ENCODE measurements around the gene ADD2.

The ADD2 gene

GRCh38 chr2:70720124-70720523, 47.9 kb downstream of the ADD2 start:
- no peak for DNase-seq (ENCODE audit: low read depth)

DNA sequence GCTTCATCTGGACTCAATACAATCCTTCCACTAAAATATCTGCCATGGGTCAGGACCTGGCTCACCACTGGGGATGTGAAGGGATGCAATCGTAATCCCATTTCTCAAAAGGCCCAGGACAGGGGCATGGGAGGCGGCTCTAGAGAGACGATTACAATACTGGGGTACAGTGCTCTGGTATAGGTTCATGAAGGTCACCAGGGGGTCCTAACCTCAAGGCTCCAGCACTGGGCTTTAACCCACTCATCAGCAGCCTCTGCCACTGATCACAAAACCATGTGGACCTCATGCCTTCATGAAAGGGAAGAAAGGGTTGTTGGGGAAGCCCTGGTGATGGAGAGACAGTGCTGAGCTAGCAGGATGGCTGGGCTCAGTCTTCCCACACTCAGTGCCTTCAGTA, 48.8 kb downstream of the ADD2 start:
- DNase-seq (ENCODE audit: low read depth) = no peak

DNA sequence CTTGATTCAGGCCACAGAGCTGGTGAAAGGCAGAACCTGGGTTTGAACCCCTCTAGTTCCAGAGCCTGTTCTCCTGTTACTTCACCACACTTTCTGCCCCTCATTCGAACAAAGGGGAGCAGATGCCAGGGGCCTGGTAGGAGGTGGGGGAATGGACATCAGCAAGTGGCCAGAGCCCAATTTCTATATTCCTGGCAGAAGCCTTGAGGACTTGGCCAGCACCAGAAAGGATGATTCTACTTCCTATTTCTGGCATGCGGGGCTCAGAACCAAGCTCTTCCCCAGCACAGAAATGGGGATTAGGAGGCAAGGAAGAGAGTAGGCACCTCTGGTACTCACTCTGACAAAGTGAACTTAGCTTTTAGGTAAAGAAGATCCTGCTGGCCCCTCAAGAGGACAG, 49.3 kb downstream of the ADD2 start:
- DNase-seq (ENCODE audit: low read depth) = no peak

DNA sequence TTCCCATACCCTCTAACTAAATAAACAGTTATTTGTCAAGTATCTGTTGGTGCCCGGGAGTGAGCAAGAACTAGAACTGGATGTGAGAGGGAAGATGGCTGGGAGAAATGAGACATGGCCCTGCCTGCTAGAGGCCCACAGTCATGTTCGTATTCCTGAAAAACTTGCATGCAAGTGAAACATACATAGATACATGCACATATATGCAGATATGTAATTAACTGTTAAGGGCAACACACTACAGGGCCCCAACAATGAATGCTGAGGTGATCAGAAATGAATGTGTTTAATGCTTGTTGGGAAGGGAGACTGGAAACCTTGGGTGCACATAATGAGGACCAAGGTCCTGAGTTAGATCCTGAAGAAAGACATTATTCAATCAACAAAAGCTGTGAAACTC, 49.8 kb downstream of the ADD2 start:
- no peak for DNase-seq (ENCODE audit: low read depth)

GRCh38 chr2:70717431-70718038, 50.5 kb downstream of the ADD2 start:
- DNase-seq (ENCODE audit: low read depth) = no peak

DNA sequence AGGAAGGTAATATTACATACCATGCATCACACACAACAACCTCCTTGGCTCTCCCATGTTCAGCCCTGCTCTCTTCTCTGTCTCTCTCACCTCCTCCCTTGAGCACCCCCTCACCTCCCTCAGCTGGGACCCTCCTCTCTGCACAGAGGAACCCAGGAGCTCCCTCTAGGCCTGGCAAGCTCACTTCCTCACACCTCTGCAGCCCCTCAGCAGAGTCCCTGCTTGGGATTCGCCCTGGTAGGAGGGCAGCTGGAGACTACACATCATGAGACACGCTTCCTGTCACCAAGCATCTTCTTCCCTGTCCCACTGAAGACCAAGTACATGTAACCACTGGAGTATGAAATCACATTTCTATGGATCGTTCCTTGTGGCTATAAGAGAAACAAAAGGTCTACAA, 51.0 kb downstream of the ADD2 start:
- DNase-seq (ENCODE audit: low read depth) = no peak

DNA sequence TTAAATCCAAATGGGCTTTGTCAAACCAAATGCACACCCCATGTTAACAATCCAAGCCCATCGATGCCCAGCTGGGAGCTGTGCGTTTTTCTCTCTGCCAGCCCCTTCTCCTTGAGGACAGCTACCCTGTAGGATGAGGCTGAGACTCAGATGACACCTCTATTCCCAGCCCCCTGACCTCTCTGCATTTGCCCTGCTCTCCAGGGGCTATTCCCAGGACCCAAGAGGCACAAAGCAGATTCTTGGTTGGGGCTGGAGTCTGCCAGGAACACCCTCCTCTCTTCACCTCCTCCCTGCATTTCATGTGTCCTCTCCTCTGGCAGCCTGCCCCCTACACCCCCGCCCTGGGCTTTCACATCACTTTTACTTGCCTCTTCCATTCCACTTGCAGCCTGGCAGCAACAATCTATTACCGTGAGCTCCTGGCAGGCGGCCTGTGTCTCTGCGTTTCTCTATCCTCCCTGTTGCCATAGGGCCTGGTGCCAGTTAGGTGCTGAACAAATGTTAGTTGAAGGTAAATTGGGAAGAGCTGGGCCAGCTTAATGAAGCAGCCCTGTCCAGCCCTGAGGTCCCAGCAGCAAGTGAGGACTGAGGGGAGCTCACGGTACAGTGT, 51.8 kb downstream of the ADD2 start:
- DNase-seq (ENCODE audit: low read depth) = no peak

- DNase-seq (ENCODE audit: low read depth) = no peak
Measured at GRCh38 chr2:70715071-70715985, 52.7 kb downstream of the ADD2 start.

- no peak for DNase-seq (ENCODE audit: low read depth)
Measured at GRCh38 chr2:70714141-70714905, 53.7 kb downstream of the ADD2 start.

DNA sequence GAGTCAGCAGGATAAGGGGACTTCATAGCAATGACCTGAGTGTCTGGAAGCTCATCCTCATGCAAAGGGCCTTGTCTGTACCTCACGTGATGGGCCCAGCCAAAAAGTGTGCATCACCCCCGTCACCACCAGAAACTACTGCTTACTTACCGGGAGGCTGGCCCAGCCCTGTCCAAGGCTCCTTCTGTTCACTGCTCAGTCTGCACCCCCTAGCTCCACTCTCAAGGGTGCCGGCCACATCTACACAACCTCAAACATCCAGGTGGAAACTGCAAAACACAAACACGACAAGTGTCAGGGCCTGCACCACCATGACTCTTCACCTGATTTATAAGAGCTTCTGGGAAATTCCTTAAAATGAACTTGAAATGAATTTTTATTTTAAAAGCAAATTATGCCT, 55.1 kb downstream of the ADD2 start:
- no peak for DNase-seq (ENCODE audit: low read depth)

DNA sequence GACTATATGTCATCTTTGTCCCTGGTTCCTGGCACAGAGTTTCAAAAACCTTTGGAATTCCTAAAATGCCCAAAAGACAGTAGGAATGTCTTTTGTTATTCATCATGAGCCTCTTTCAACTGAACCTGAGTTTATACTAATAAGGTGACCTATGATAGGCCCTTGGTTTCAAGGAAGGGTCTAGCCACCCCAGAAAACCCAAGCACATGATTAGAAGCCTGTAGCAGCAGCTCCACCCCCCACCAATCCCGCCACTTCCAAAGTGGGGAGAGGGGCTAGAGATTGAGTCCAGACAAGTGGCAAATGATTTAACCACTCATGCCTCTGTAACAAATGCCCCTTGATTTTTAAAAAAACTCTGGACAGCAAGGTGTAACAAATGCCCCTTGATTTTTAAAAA, 56.8 kb downstream of the ADD2 start:
- DNase-seq (ENCODE audit: low read depth) = no peak

DNA sequence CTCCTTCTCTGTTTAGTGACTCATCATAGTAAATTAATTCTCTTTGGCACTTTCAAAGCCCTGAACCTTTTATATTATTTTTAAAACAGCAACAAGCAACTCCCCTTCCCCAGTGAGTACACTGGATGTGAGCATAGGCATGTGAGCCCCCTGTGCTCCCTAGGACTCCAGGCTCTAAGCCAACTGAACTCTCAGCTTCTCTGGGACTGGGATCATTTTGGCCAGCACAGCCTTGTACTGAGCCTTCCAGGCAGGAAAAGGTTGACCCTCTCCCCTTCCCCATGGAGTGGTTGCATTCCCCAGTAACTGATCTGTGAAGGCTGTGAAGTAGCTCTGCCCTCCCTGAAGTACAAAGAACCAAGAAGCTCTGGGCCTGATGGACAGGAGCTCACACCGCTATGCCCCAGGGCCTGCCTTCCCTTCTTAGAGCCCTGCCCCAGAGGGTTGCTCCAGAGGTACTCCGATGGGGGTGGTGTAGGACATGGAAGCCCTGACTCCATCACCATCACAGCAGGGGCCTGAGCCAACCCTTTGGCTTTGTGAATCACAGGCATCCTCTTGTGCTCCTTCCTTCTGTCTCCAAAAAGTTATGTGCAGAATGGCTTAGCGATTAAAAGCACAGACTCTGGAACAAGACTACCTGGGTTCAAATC, 57.8 kb downstream of the ADD2 start:
- no peak for DNase-seq (ENCODE audit: low read depth)

- no peak for DNase-seq (ENCODE audit: low read depth)
Measured at GRCh38 chr2:70709275-70710037, 58.5 kb downstream of the ADD2 start.

DNA sequence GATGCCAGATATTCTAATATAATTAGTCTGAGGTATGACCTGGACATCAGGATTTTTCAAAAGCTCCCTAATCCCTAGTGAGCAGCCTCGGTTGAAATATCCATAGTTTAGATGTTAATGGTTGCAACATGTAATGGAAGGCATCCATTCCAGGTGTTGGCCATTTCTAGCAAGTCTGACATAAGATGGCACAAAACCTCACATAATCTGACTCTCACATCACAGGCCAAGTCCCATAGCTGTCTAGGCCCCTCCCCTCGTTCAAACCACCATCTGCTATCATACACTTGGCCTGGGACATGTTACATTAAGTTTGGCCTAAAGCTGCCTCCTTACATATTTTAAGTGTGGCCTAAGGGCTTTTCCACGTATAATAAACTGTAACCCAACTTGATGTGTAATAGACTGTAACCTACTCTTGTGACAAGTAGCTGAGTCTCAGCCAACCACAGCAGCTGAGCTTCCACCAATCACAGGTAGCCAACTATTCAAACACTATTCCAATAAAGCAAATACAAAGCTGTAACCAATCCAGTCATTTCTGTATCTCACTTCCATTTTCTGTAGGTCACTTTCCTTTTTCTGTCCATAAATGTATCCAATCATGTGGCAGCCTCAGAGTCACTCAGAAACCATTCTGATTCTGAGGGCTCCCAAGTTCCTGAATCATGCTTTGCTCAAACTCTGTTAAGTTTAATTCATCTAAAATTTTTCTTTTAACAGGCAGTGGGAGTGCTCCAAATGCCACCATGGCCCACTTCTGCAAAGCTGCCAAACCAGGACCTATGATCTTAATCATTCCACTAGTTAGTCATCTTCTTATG, 59.4 kb downstream of the ADD2 start:
- DNase-seq (ENCODE audit: low read depth) = no peak

- no peak for DNase-seq (ENCODE audit: low read depth)
Measured at GRCh38 chr2:70707706-70708105, 60.3 kb downstream of the ADD2 start.

GRCh38 chr2:70706026-70706795, 61.8 kb downstream of the ADD2 start:
- no peak for DNase-seq (ENCODE audit: low read depth)

DNA sequence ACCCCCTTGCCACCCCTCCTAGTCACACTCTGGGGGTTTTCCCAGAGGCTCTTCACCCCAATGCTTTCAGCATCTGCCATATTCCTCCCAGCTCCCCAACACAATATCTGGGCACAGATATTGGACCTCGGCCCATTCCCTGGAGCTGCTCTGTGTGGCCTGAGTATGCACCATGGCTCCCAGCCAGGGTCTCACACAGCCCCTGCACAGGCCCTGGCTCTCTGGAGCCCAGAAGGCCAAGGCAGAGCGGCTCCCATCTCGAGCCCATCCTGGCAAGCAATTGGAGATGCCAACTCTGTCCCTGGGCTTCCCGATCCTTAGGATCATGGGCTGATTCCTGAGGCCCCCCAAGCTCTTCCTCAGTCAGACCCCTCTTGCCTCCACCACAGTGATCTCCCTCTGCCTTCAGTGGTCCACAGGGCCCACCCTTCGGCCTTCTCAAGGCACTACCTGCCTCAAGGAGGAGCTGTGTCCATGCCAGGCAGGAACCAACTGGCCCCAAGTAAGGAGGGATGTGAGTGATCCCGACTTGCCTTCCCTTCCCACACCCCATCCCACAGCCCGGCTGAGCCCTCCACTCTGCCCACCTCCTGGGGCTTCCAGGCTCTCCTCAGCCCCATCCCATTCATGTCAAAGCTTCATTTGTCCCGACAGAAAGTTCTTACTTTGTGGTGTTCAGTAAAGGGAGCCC, 62.7 kb downstream of the ADD2 start:
- DNase-seq (ENCODE audit: low read depth) = no peak

GRCh38 chr2:70703900-70704549, 64.0 kb downstream of the ADD2 start:
- no peak for DNase-seq (ENCODE audit: low read depth)
